Neural cell (in vitro differentiated cells): ENCODE results near the gene LGALSL.

Source experiments
- EP300 ChIP-seq: fragments of 450-650 bp; conservative IDR thresholded peaks from 2 replicates; pipeline ENCODE4 v1.6.1; 2014; ENCODE audit warnings: antibody characterized with exemption, mild to moderate bottlenecking, moderate library complexity; ENCODE audit not compliant: poor library complexity, severe bottlenecking
- EZH2 ChIP-seq: fragments of 200-600, 300-800 bp; shearing (Covaris generic), sonication (generic); IDR thresholded peaks from 2 replicates; pipeline ENCODE4 v1.6.1; 2014; ENCODE audit warnings: antibody characterized with exemption, low read length, borderline replicate concordance, mild to moderate bottlenecking; ENCODE audit not compliant: insufficient read depth, poor library complexity, severe bottlenecking
- MXI1 ChIP-seq: fragments of 450-650 bp; conservative IDR thresholded peaks from 2 replicates; pipeline ENCODE4 v1.6.1; 2014; ENCODE audit warnings: antibody characterized with exemption, mild to moderate bottlenecking; ENCODE audit not compliant: poor library complexity, severe bottlenecking
- POLR2AphosphoS5 ChIP-seq: IDR thresholded peaks from 2 replicates; pipeline ENCODE4 v1.6.1; 2012
- RAD21 ChIP-seq: fragments of 450-650 bp; conservative IDR thresholded peaks from 2 replicates; pipeline ENCODE4 v1.6.1; 2014; ENCODE audit warnings: antibody characterized with exemption, mild to moderate bottlenecking, moderate library complexity
- SMC3 ChIP-seq: fragments of 450-650 bp; conservative IDR thresholded peaks from 2 replicates; pipeline ENCODE4 v1.6.1; 2014; ENCODE audit warnings: antibody characterized with exemption, mild to moderate bottlenecking, moderate library complexity; ENCODE audit not compliant: poor library complexity
- TAF1 ChIP-seq: IDR thresholded peaks from 2 replicates; pipeline ENCODE4 v1.6.1; 2012; ENCODE audit warnings: low read depth
- TF ChIP-seq, protein P1 (sequence below): IDR thresholded peaks from 2 replicates; pipeline ENCODE4 v1.6.1; 2012; ENCODE audit warnings: borderline replicate concordance
- TF ChIP-seq, protein P2 (sequence below): fragments of 450-650 bp; IDR thresholded peaks from 2 replicates; pipeline ENCODE4 v1.5.1; 2014; ENCODE audit warnings: antibody characterized with exemption, mild to moderate bottlenecking, moderate library complexity; ENCODE audit not compliant: poor library complexity, severe bottlenecking

DNA sequence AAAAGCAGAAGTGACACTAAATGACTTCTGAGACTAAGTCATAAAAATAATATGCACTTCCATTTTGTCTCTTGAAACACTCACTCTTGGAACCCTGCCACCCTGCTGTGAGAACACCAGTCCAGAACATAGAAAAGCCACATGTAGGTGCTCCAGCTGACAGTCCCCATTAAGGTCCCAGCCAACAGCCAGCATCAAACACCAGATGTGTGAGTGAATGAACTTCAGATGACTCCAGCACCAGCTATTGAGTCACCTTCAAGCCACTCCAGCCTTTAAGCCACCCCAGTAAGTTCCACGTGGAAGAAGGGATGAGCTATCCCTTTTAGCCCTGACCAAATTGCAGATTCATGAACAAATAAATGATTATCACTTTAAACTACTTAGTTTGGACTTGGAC is 31.5 kb upstream of the LGALSL start:
- TF ChIP-seq, protein P1, sequence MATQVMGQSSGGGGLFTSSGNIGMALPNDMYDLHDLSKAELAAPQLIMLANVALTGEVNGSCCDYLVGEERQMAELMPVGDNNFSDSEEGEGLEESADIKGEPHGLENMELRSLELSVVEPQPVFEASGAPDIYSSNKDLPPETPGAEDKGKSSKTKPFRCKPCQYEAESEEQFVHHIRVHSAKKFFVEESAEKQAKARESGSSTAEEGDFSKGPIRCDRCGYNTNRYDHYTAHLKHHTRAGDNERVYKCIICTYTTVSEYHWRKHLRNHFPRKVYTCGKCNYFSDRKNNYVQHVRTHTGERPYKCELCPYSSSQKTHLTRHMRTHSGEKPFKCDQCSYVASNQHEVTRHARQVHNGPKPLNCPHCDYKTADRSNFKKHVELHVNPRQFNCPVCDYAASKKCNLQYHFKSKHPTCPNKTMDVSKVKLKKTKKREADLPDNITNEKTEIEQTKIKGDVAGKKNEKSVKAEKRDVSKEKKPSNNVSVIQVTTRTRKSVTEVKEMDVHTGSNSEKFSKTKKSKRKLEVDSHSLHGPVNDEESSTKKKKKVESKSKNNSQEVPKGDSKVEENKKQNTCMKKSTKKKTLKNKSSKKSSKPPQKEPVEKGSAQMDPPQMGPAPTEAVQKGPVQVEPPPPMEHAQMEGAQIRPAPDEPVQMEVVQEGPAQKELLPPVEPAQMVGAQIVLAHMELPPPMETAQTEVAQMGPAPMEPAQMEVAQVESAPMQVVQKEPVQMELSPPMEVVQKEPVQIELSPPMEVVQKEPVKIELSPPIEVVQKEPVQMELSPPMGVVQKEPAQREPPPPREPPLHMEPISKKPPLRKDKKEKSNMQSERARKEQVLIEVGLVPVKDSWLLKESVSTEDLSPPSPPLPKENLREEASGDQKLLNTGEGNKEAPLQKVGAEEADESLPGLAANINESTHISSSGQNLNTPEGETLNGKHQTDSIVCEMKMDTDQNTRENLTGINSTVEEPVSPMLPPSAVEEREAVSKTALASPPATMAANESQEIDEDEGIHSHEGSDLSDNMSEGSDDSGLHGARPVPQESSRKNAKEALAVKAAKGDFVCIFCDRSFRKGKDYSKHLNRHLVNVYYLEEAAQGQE, result no peak
- TF ChIP-seq EZH2 (no peak), POLR2AphosphoS5 (no peak), EP300 (no peak), RAD21 (no peak), TAF1 (no peak), SMC3 (no peak), MXI1 (no peak)
- TF ChIP-seq, protein P2, sequence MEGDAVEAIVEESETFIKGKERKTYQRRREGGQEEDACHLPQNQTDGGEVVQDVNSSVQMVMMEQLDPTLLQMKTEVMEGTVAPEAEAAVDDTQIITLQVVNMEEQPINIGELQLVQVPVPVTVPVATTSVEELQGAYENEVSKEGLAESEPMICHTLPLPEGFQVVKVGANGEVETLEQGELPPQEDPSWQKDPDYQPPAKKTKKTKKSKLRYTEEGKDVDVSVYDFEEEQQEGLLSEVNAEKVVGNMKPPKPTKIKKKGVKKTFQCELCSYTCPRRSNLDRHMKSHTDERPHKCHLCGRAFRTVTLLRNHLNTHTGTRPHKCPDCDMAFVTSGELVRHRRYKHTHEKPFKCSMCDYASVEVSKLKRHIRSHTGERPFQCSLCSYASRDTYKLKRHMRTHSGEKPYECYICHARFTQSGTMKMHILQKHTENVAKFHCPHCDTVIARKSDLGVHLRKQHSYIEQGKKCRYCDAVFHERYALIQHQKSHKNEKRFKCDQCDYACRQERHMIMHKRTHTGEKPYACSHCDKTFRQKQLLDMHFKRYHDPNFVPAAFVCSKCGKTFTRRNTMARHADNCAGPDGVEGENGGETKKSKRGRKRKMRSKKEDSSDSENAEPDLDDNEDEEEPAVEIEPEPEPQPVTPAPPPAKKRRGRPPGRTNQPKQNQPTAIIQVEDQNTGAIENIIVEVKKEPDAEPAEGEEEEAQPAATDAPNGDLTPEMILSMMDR, result no peak
